GM19099 (cell line): ENCODE data around the gene GLCCI1.
A peak's percentile ranks its signal among the peaks of the same experiment; 100 is the strongest.

Experiments used
- POLR2A ChIP-seq: IDR thresholded peaks from 3 replicates; pipeline ENCODE4 v1.6.1; 2011; ENCODE audit warnings: low read depth; ENCODE audit not compliant: insufficient read length; ENCODE audit errors: extremely low read depth

The GLCCI1 gene

DNA sequence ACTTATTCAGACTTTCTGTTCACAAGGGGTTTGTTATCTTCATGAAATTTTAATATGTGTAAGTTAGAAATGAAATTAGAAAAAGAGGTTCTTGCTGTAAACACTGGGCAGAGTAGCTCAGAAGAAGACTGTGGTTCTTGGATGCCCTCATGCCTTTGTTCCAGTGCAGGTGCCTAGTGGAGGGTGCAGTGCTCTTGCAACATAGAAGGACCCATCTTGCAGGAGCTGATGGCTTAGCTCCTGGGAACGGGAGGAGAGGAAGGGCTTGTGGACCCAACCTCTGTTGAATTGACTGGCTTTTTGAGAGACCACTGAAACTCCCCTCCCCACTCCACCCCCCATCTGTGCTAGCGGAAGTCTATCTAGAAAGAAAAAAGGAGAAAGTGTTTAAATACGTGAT lies 116.8 kb downstream of the GLCCI1 start:
- no peak for TF ChIP-seq POLR2A

DNA sequence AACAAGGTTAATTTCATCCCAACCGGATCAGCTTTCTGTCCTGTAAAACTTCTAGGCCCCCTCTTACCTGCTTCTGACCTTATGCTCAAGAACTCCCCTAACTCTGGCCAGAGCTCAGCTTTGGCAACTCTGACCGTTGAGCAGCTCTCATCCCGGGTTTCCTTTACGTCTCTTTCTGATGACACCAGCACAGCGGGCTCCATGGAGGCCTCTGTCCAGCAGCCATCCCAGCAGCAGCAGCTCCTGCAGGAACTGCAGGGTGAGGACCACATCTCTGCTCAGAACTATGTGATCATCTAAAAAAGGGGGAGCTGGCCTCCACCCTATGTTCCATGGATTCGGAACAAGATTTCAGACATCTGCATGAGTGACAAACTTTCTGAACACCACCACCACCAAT lies 117.6 kb downstream of the GLCCI1 start:
- no peak for TF ChIP-seq POLR2A

- TF ChIP-seq POLR2A: no peak
Observed at GRCh38 chr7:8089036-8089780, 120.6 kb downstream of the GLCCI1 start.

DNA sequence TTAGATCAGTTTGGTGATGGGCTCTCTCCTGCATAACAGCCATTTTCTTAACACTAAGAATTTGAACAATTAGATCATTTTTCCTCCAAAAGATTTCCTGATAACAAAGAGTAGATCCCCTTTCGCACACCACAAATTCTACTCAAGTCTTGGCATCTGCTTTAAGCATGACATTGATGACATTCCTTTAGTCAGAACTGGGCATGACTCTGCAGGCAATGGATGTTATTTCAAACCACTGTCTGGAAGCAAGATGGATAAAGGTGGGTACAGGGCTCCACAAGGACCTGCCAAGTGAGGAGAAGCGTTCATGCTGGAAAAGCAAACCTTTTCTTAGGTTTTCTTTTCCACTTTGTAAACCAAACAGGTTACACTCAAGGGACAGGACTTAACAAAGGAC lies 123.5 kb downstream of the GLCCI1 start:
- TF ChIP-seq POLR2A: no peak

- no peak for TF ChIP-seq POLR2A
Observed at GRCh38 chr7:8094164-8095140, 125.9 kb downstream of the GLCCI1 start.

DNA sequence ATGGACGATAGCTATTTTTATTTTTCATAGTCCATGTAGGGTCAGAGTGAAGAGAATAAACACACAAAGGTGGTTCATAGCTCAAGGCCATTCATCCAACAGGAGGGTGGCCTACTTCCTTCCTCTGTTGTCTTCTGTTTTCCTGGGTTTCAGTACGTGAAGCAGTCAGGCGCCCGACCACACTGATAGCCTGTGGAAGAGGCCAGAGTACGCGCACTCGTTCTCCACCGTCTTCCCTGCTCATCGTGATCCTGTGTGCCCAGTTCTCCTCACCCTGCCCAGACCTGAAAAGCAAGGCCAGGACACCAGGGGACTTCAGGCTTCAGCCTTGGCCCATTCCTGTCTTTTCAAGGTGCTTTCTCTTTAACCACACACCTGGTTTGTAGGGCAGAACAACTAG lies 134.7 kb downstream of the GLCCI1 start:
- TF ChIP-seq POLR2A: no peak

GRCh38 chr7:8105449-8106095 lies 137.0 kb downstream of the GLCCI1 start:
- no peak for TF ChIP-seq POLR2A

DNA sequence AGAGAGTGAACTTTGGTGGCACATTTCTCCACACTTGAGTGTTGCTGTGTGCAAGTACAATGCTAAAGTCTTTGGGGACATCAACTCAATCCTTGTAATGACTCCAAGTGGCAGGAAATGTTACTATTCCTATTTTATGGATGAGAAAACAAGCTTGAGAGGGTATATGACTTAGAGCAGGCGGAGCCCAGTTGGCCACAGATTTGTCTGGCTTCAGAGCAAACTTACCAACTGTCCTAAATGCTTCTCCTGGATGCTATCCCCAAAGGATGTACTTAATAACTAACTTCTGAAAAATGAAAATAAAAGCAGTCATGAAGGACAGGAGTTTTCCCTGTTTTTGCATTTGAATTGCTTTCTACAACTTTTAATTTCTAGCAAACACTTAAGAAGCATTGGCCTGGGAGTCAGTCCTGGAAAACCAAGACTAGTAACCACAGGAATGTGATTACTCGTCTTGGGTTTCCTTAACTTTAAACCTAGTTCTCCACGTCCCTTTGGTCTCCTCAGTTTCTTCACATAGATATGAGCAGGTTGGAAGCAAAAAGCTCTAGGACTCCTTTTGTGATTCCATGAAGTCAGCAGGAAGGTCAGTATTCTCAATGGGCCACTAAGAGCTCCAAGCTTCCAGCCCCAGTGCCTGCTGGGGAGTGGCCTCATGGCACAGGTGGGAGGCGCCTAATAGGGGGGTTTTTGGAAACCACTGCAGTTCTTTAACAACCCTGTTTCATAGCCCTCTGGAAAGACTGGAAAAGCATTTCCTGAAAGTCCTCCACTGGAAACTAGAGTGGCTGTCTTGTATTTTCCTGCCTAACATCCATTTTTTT lies 140.8 kb downstream of the GLCCI1 start:
- no peak for TF ChIP-seq POLR2A

DNA sequence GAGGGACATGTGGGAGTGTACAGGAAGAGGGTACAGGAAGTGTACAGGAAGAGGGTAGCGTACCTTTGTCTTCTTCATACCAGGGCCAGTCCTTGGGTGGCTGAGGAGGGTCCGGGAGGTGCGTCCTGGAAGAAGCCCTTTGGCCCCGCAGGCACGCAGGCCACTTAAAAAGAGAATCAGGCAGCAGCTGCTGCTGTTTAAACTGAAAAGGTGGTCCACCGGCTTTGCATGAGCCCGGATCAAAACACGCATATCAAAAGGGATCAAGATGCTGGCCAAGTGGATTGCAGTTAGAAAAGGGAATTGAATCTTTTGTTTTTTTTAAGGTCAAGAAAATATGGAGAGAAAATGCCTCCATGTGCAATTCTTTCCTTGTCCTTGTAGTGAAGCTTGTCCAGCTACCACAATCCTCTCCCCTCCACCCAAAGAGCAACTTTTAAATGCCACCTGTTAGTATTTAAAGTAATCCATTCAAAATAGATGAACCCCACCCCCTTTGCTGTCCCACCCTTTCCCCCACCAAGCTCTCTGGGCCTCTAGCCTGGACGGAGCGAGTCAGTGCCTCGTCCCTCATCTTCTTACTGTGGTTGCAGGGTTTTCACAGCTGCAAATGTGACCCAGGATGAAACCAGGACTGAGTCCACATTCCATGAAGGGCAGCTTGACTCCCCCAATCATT lies 142.8 kb downstream of the GLCCI1 start:
- no peak for TF ChIP-seq POLR2A

DNA sequence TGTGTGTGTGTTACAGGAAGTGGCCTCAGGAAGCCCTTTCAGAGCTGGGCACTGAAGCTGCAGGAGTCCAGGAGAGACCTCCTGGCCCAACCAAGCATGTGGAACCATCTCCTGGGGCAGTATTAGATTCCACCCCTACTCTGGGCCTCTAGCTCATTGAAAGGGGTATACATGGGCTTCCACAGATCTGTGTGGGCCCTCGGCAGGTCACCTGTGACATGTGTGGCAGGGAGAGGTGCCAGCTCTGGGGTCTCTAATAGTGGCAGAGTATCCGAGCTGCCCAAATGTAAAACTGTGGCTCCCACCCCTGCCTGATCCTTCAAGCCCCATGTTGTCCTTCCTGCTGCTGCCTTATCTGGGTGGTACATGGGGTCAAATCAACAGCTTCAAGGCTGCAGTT lies 144.1 kb downstream of the GLCCI1 start:
- TF ChIP-seq POLR2A: no peak

- no peak for TF ChIP-seq POLR2A
Observed at GRCh38 chr7:8113184-8113583, 144.6 kb downstream of the GLCCI1 start.

- peak; percentile 29 for TF ChIP-seq POLR2A
Observed at GRCh38 chr7:8114175-8114574, 145.6 kb downstream of the GLCCI1 start.

DNA sequence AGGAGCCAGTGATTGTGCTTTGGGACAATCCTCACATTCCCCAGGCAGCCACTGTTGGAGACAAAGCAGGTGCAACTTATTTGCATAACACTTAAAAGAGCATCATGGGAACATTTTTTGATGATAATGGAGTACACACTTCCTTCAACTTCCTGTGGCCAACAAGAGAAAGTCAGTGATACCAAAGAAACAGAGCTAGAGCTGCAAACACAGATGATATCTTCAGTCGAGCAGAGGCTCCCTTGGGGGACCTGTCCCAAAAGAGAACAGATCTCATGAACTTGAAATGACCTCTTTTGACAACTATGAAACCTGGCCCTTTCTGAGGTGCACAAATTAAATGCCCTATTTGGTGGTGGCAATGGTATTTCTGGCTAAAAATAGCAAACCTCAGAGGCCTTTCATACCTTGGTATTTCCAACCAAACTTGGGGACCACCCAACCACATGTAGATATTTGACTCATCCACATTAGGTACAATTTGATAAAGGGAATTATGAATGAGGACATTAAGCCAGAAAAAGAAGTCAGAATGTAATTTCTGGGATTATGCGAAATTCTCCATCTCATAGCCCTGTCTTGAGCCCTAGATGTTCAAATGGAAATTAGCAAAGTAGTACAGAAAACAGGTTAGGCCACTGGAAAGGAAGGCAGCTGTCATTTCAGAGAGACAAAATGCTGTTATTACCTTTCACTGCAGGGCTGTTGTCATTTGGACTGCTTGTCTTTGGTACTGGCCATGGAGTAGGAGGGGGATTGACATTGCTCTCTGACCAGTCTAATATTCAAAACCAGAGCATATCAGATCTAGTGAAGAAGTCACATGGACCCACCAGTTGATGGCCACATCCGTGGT lies 147.2 kb downstream of the GLCCI1 start:
- no peak for TF ChIP-seq POLR2A
